GM19438 (cell line): Measurements from ENCODE around the gene RMND5B.

Experiments
- ATAC-seq: cut with Tn5 transposase; IDR thresholded peaks from one replicate; pipeline ENCODE4 v1.9.1; 2021; ENCODE audit warnings: low read depth; ENCODE audit not compliant: unreplicated experiment

Gene RMND5B

DNA sequence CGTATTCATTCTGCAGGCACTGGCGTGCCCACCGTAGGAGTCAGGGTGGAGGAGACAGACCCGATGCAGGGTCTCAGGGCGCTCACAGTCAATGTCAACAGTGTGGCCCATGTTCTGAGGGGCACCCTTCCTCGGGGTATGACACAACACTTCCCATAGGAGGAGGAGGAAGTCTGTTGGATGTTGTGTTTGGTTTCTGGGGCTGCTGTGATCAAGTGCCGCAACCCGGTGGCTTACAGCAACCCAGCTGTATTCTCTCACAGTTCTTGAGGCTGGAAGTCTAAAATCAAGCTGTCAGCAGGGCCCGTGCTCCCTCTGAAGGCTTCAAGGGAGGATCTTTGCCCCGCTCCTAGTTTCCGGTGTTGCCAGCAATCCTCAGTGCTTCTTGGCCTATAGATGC is 67.9 kb downstream of the RMND5B start:
- ATAC-seq, result no peak

DNA sequence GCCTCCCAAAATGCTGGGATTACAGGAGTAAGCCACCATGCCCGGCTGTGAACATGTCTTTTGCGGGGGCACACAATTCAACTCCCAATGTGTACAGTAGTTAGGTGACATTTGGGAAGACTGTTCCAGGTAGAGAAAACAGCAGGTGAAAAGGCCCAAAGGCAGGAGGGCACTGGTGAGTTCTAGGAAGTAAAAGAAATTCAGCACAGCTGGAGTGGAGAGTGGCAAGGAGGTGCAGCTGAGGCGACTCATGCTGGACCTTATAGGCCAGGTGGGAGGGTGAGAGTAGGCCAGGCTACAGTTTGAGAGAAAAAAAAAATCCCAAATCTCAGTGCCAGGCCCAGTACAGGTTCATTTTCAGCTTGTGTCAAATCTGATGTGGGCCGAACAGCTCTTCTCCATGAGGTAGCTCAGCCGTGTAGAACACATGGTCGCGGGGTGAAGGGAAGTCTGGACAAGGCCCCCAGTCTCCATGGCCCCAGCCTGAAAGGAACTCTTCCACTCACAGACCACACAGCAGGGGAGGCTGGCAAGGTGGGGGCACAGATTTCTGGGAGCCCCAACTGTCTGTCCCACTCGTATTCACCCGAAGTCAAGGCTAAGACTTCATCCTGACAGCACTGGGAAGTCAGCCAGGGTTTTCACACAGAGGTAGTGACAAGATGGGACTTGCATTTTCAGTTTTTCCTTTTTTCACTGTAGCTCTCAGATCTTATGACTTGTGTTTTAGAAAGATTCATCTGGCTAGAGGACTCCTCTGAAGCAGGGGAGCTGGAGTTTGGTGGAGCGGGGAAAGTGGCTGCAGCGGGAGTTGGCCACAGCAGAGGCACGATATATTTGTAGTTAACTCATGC is 69.0 kb downstream of the RMND5B start:
- no peak for ATAC-seq
